Measurements from ENCODE around the gene THAP4.

DNA sequence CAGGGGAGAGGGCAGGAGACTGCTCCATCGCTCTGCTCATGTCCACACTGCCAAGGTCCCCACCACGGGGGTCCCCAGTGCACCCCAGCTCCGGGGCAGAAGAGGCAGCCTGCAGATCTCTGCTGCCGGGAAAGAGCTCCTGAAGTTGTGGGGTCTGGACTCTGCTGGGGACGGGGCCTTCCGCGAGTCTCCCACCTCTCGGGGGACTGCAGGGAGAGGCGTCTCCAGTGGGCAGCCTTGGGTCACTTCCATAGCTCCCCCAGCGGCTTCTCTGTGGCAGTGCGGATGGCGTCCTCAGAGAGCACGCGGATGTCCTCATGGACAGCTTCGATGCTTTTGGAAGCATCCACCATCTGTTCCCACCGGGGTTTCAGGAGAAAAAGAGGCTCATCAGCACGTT is 38.9 kb upstream of the THAP4 start:
- no peak for TF ChIP-seq TCF4 (CRISPR knock-in tag; IDR thresholded peaks at IDR 0.05; ENCODE audit: borderline replicate concordance)
- no peak for TF ChIP-seq ESRRG (CRISPR knock-in tag; IDR thresholded peaks at IDR 0.05)
- TF ChIP-seq PATZ1 (CRISPR knock-in tag; IDR thresholded peaks at IDR 0.05; ENCODE audit: borderline replicate concordance): no peak
- no peak for TF ChIP-seq CREB5 (CRISPR knock-in tag; IDR thresholded peaks at IDR 0.05; ENCODE audit: low read depth)
- TF ChIP-seq SNAI2 (CRISPR knock-in tag; IDR thresholded peaks at IDR 0.05): no peak
- TF ChIP-seq RARB (CRISPR knock-in tag; IDR thresholded peaks at IDR 0.05): no peak
- TF ChIP-seq ZFP3 (CRISPR knock-in tag; IDR thresholded peaks at IDR 0.05): no peak
